Tibial artery (tissue), 4 donors: ENCODE results near the gene PTPRU.

ENCODE experiments used
- DNase-seq, 2 donors: peaks; one replicate each; pipeline ENCODE4 v3.0.0-alpha.2; 2019
- H3K27ac ChIP-seq, 2 donors: fragments of 200-600 bp; sonication (generic) in 1 of 2; 1 replicate in 1 of 2; 2 replicates in 1 of 2; pipeline ENCODE4 v1.5.1; 2018 to 2019; ENCODE audit warnings: mild to moderate bottlenecking in 1 of 2
- H3K27me3 ChIP-seq, 2 donors: fragments of 200-600 bp; sonication (generic) in 1 of 2; one replicate each; pipeline versions ENCODE4 v1.5.1 to v1.6.0; 2016 to 2019
- H3K36me3 ChIP-seq, 3 donors: fragments of 200-600 bp; sonication (generic) in 2 of 3; one replicate each; pipeline ENCODE4 v1.5.1; 2016 to 2019; ENCODE audit warnings: mild to moderate bottlenecking in 2 of 3
- H3K4me1 ChIP-seq, 4 donors: fragments of 200-600 bp; sonication (generic) in 2 of 4; 1 replicate in 3 of 4; 2 replicates in 1 of 4; pipeline ENCODE4 v1.5.1; 2016 to 2019
- H3K4me3 ChIP-seq, 2 donors: fragments of 200-600 bp; sonication (generic) in 1 of 2; 1 replicate in 1 of 2; 2 replicates in 1 of 2; pipeline ENCODE4 v1.5.1; 2018 to 2019; ENCODE audit warnings: mild to moderate bottlenecking in 2 of 2
- H3K9me3 ChIP-seq, 3 donors: fragments of 200-600 bp; sonication (generic) in 1 of 3; one replicate each; pipeline ENCODE4 v1.5.1; 2016 to 2019
- CTCF ChIP-seq, 2 experiments: fragments of 200-600 bp in 1 of 2; fragments of 450-650 bp in 1 of 2; IDR thresholded peaks; one replicate each; pipeline ENCODE4 v1.5.1; 2017 to 2019; ENCODE audit warnings: antibody characterized with exemption in 2 of 2, mild to moderate bottlenecking in 1 of 2, moderate library complexity in 1 of 2
- intact Hi-C: fragments of 100-400 bp; cut with DNase I; formaldehyde crosslinking; loops from one replicate; pipeline ENCODE4 v1.15.0; 2023; ENCODE audit warnings: low total_unique reads

PTPRU gene

GRCh38 chr1:29260531-29260930 is 24.2 kb downstream of the PTPRU start:
- DNase-seq, result peak in 1 of 2 donors; percentile 59
- TF ChIP-seq CTCF (IDR thresholded peaks at IDR 0.05), result no peak
- Histone ChIP-seq H3K4me3 (no peak overlapping the region), H3K27ac (no peak overlapping the region), H3K27me3 (no peaks in the 10 kb centered on the region), H3K4me1 (peaks cover 0 to 26% (median 20%) of the 10 kb centered on the region in 4 donors), H3K9me3 (no peaks in the 10 kb centered on the region), H3K36me3 (peaks cover 0 to 5% (median 4%) of the 10 kb centered on the region in 3 donors)
- intact Hi-C loops, result no loop called here

- intact Hi-C loops, result no loop called here
- peaks cover 0 to 5% (median 4%) of the 10 kb centered on the region in 3 donors for H3K36me3 ChIP-seq
- no peak for TF ChIP-seq CTCF (IDR thresholded peaks at IDR 0.05)
- peaks cover 0 to 5% (median 5%) of the 10 kb centered on the region in 4 donors for H3K4me1 ChIP-seq
- no peak for DNase-seq
- H3K9me3 ChIP-seq, result no peaks in the 10 kb centered on the region
- H3K27me3 ChIP-seq, result no peaks in the 10 kb centered on the region
- no peak overlapping the region for H3K27ac ChIP-seq
- no peak overlapping the region for H3K4me3 ChIP-seq
These were observed 28.6 kb downstream of the PTPRU start for GRCh38 chr1:29264773-29265389.

- H3K4me3 ChIP-seq, result no peak overlapping the region
- H3K4me1 ChIP-seq, result peaks cover 0 to 10% (median 9%) of the 10 kb centered on the region in 4 donors
- peaks cover 0 to 4% (median 0%) of the 10 kb centered on the region in 3 donors for H3K36me3 ChIP-seq
- no peaks in the 10 kb centered on the region for H3K9me3 ChIP-seq
- no peak for DNase-seq
- no peak overlapping the region for H3K27ac ChIP-seq
- TF ChIP-seq CTCF (IDR thresholded peaks at IDR 0.05), result no peak
- no peaks in the 10 kb centered on the region for H3K27me3 ChIP-seq
- intact Hi-C loops, result no loop called here
These were observed 30.6 kb downstream of the PTPRU start for GRCh38 chr1:29266912-29267311.

GRCh38 chr1:29267321-29268070 is 31.2 kb downstream of the PTPRU start:
- peak in 1 of 2 donors; percentile 19 for DNase-seq
- intact Hi-C loops, result no loop called here
- Histone ChIP-seq H3K36me3 (peaks cover 0 to 4% (median 0%) of the 10 kb centered on the region in 3 donors), H3K27me3 (no peaks in the 10 kb centered on the region), H3K4me1 (peaks cover 0 to 15% (median 12%) of the 10 kb centered on the region in 4 donors), H3K4me3 (no peak overlapping the region), H3K27ac (no peak overlapping the region), H3K9me3 (no peaks in the 10 kb centered on the region)
- TF ChIP-seq CTCF (IDR thresholded peaks at IDR 0.05), result no peak

- no peaks in the 10 kb centered on the region for H3K9me3 ChIP-seq
- H3K4me3 ChIP-seq, result no peak overlapping the region
- no peak for TF ChIP-seq CTCF (IDR thresholded peaks at IDR 0.05)
- peak in 1 of 2 donors; percentile 17 for DNase-seq
- H3K27ac ChIP-seq, result no peak overlapping the region
- no peaks in the 10 kb centered on the region for H3K27me3 ChIP-seq
- H3K4me1 ChIP-seq, result peaks cover 0 to 15% (median 12%) of the 10 kb centered on the region in 4 donors
- H3K36me3 ChIP-seq, result no peaks in the 10 kb centered on the region
- intact Hi-C loops, result no loop called here
These were observed 33.1 kb downstream of the PTPRU start for GRCh38 chr1:29269382-29269781.
